ENCODE results near the gene GLRA3. TPM values are rescaled to one million over a fixed set of nuclear protein-coding genes. Genes with fewer than 3 reads are reported as not detected.
"Not testable (repeated sequence)": the region's sequence is repeated elsewhere in the genome, so short reads cannot be mapped to it uniquely, and the experiment has no call there.

Gene GLRA3
- total and polyA plus RNA-seq, 2 experiments from 2014 or later = not detected

DNA sequence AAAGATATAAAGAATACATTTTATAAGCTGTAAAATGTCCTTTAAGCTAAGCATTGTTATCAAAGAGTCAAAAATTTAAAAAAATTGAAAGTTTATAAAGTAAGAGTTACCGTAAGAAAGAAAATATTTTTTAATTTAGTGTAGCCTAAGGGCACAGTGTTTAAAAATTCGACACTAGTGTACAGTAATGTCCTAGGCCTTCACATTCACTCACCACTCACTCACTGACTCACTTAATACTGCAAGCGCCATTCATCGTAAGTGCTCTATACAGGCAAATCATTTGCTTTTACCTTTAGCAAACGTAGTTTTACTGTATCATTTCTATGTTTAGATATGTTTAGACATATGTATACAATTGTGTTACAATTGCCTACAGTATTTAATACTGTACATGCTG is 20.2 kb downstream of the GLRA3 start:
- no peaks in the 10 kb centered on the region for H3K4me1 ChIP-seq (ENCODE audit: insufficient read depth)
- no peak for DNase-seq

DNA sequence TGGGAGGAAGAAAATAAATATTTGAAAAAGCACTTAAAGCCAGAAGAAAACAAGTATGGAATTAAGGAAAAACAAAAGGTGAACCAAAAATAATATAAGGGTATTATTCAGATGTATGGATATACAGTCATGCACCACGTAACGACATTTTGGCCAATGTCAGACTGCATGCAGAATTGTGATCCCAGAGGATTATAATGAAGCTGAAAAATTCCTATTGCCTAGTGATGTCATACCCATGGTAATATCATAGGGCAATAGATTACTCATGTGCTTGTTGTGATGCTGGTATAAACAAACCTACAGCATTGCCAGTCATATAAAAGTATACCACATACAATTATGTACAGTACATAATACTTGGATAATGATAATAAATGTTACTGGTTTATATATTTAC is 20.9 kb downstream of the GLRA3 start:
- Histone ChIP-seq H2AFZ (no peak overlapping the region), H3K27ac (no peak overlapping the region), H3K9me2 (ENCODE audit: insufficient read depth) (no peaks in the 10 kb centered on the region), H3K36me3 (ENCODE audit: low read depth) (no peaks in the 10 kb centered on the region), H3K4me3 (no peak overlapping the region), H3K9ac (no peak overlapping the region), H3K4me1 (ENCODE audit: insufficient read depth) (no peaks in the 10 kb centered on the region), H3K9me3 (ENCODE audit: low read depth) (no peaks in the 10 kb centered on the region), H3K4me2 (ENCODE audit: unreplicated experiment) (no peak overlapping the region), H3K27me3 (replicated peaks; ENCODE audit: insufficient read depth) (no peaks in the 10 kb centered on the region), H3K79me2 (ENCODE audit: insufficient read depth) (no peaks in the 10 kb centered on the region), H4K20me1 (ENCODE audit: insufficient read depth) (no peaks in the 10 kb centered on the region), H3F3A (ENCODE audit: insufficient read depth) (no peaks in the 10 kb centered on the region)
- in situ Hi-C loops (cut with MboI) = no loop called here
- TF ChIP-seq EZH2phosphoT487 (IDR thresholded peaks at IDR 0.05; ENCODE audit: insufficient read depth, low read depth) (no peak), EZH2 (IDR thresholded peaks at IDR 0.05; ENCODE audit: insufficient read depth, poor library complexity, severe bottlenecking) (no peak)
- WGBS, 2 experiments (ENCODE audit: low coverage in 1 of 2, low lambda C conversion rate in 2 of 2, missing lambda C conversion rate in 2 of 2) = 27 to 47% methylated on average over 2 of the region's 2 CpGs
- no peak for DNase-seq

More for the DNA sequence above, 20.2 kb downstream of the GLRA3 start:
- H2AFZ ChIP-seq = no peak overlapping the region
- TF ChIP-seq EZH2phosphoT487 (IDR thresholded peaks at IDR 0.05; ENCODE audit: insufficient read depth, low read depth) (no peak), EZH2 (IDR thresholded peaks at IDR 0.05; ENCODE audit: insufficient read depth, poor library complexity, severe bottlenecking) (no peak)
- H3K4me3 ChIP-seq = no peak overlapping the region
- H3F3A ChIP-seq (ENCODE audit: insufficient read depth) = no peaks in the 10 kb centered on the region
- WGBS, 2 experiments (ENCODE audit: low coverage in 1 of 2, low lambda C conversion rate in 2 of 2, missing lambda C conversion rate in 2 of 2) = 46 to 49% methylated on average over 5 of the region's 5 CpGs
- H3K79me2 ChIP-seq (ENCODE audit: insufficient read depth) = no peaks in the 10 kb centered on the region
- no peak overlapping the region for H3K9ac ChIP-seq
- no peaks in the 10 kb centered on the region for H3K36me3 ChIP-seq (ENCODE audit: low read depth)
- no peaks in the 10 kb centered on the region for H3K9me2 ChIP-seq (ENCODE audit: insufficient read depth)
- in situ Hi-C loops (cut with MboI) = no loop called here
- H3K27me3 ChIP-seq (replicated peaks; ENCODE audit: insufficient read depth) = no peaks in the 10 kb centered on the region
- H3K27ac ChIP-seq = no peak overlapping the region
- H3K4me2 ChIP-seq (ENCODE audit: unreplicated experiment) = no peak overlapping the region
- no peaks in the 10 kb centered on the region for H4K20me1 ChIP-seq (ENCODE audit: insufficient read depth)
- H3K9me3 ChIP-seq (ENCODE audit: low read depth) = no peaks in the 10 kb centered on the region

DNA sequence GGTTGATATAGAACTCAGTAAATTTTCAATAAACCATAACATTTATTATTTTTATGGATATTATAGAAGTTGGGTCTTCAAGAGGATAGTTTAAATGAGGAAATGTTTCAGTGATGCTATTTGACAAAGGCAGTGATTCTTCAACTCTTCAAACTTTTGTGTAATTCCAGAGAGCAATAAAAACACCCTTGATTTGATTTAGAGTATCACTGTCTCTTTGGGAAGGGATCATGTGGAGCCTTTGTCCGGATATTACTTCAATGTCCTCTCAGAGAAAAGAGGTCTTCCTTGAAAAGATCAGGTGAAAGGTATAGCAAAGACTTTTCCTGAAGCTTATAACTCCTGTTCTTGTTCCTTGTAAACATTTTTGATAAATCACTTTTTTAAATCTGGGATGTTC is 23.3 kb downstream of the GLRA3 start:
- Histone ChIP-seq H3K4me2 (ENCODE audit: unreplicated experiment) (no peak overlapping the region), H3K9me3 (ENCODE audit: low read depth) (no peaks in the 10 kb centered on the region), H3K79me2 (ENCODE audit: insufficient read depth) (no peaks in the 10 kb centered on the region), H3K9me2 (ENCODE audit: insufficient read depth) (no peaks in the 10 kb centered on the region), H3K4me1 (ENCODE audit: insufficient read depth) (no peaks in the 10 kb centered on the region), H3K4me3 (no peak overlapping the region), H2AFZ (no peak overlapping the region), H4K20me1 (ENCODE audit: insufficient read depth) (no peaks in the 10 kb centered on the region), H3F3A (ENCODE audit: insufficient read depth) (no peaks in the 10 kb centered on the region), H3K36me3 (ENCODE audit: low read depth) (no peaks in the 10 kb centered on the region), H3K27me3 (replicated peaks; ENCODE audit: insufficient read depth) (no peaks in the 10 kb centered on the region), H3K27ac (no peak overlapping the region), H3K9ac (no peak overlapping the region)
- WGBS, 2 experiments (ENCODE audit: low coverage in 1 of 2, low lambda C conversion rate in 2 of 2, missing lambda C conversion rate in 2 of 2) = 17 to 23% methylated on average over 1 of the region's 1 CpG
- in situ Hi-C loops (cut with MboI) = no loop called here
- TF ChIP-seq EZH2phosphoT487 (IDR thresholded peaks at IDR 0.05; ENCODE audit: insufficient read depth, low read depth) = no peak
- TF ChIP-seq EZH2 (IDR thresholded peaks at IDR 0.05; ENCODE audit: insufficient read depth, poor library complexity, severe bottlenecking) = no peak
- DNase-seq = no peak

DNA sequence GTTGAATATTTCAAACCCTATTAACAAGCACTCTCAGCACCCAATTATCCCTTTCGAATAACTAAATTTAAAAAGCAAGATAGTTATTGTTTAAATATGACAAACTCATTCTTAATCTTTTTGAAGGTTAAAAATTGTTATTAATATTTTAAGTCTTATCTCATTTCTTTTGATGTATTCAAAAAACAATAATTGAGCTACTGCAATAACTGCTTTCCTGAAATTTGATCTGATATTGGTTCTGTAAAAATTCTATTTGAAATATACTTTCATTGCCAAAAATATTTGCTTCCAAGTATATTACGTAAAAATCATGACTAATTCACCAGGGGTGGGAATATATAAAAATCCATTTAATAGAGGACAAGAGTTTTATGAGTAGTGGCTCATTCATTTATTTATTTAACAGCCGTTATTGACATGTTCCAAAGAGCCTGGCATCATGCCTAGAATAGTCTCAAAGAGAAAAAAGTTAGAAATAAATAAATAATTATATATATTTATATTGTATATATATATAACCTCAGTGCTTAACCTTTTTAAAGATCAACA is 34.4 kb downstream of the GLRA3 start:
- in situ Hi-C loops (cut with MboI) = no loop called here
- Histone ChIP-seq H2AFZ (no peak overlapping the region), H3K36me3 (ENCODE audit: low read depth) (no peaks in the 10 kb centered on the region), H3K9ac (no peak overlapping the region), H3K79me2 (ENCODE audit: insufficient read depth) (no peaks in the 10 kb centered on the region), H4K20me1 (ENCODE audit: insufficient read depth) (no peaks in the 10 kb centered on the region), H3F3A (ENCODE audit: insufficient read depth) (no peaks in the 10 kb centered on the region), H3K4me2 (ENCODE audit: unreplicated experiment) (no peak overlapping the region), H3K27me3 (replicated peaks; ENCODE audit: insufficient read depth) (no peaks in the 10 kb centered on the region), H3K4me1 (ENCODE audit: insufficient read depth) (no peaks in the 10 kb centered on the region), H3K9me3 (ENCODE audit: low read depth) (no peaks in the 10 kb centered on the region), H3K4me3 (no peak overlapping the region), H3K9me2 (ENCODE audit: insufficient read depth) (no peaks in the 10 kb centered on the region), H3K27ac (no peak overlapping the region)
- TF ChIP-seq EZH2phosphoT487 (IDR thresholded peaks at IDR 0.05; ENCODE audit: insufficient read depth, low read depth) (no peak), EZH2 (IDR thresholded peaks at IDR 0.05; ENCODE audit: insufficient read depth, poor library complexity, severe bottlenecking) (no peak)
- 7 to 13% methylated on average over 3 of the region's 3 CpGs for WGBS, 2 experiments (ENCODE audit: low coverage in 1 of 2, low lambda C conversion rate in 2 of 2, missing lambda C conversion rate in 2 of 2)
- no peak for DNase-seq

DNA sequence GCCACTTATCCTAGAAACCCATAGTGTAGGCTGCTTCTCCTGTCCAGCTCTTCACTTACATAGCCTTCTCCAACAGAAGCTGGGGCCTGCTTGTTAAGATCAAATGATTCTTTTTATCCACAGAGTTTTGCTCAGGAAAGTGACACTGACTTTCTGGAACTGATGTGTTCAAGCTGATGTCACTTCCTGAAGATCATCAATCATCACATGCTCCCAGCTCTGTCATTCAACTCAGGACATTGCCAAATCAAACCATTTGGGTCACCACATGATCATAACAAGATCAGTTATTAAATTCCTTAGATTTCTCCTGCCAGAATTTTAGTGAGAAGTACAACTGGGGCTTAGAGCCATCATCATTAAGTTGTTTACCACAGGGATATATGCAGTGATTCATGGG is 39.4 kb downstream of the GLRA3 start:
- Histone ChIP-seq H3K4me3 (no peak overlapping the region), H4K20me1 (ENCODE audit: insufficient read depth) (no peaks in the 10 kb centered on the region), H3K9me2 (ENCODE audit: insufficient read depth) (no peaks in the 10 kb centered on the region), H3K79me2 (ENCODE audit: insufficient read depth) (no peaks in the 10 kb centered on the region), H3K4me2 (ENCODE audit: unreplicated experiment) (no peak overlapping the region), H3F3A (ENCODE audit: insufficient read depth) (no peaks in the 10 kb centered on the region), H3K9ac (no peak overlapping the region), H2AFZ (no peak overlapping the region), H3K27ac (no peak overlapping the region), H3K27me3 (replicated peaks; ENCODE audit: insufficient read depth) (no peaks in the 10 kb centered on the region), H3K36me3 (ENCODE audit: low read depth) (no peaks in the 10 kb centered on the region), H3K4me1 (ENCODE audit: insufficient read depth) (no peaks in the 10 kb centered on the region), H3K9me3 (ENCODE audit: low read depth) (no peaks in the 10 kb centered on the region)
- in situ Hi-C loops (cut with MboI) = no loop called here
- no peak for TF ChIP-seq EZH2phosphoT487 (IDR thresholded peaks at IDR 0.05; ENCODE audit: insufficient read depth, low read depth)
- TF ChIP-seq EZH2 (IDR thresholded peaks at IDR 0.05; ENCODE audit: insufficient read depth, poor library complexity, severe bottlenecking) = no peak
- no peak for DNase-seq

DNA sequence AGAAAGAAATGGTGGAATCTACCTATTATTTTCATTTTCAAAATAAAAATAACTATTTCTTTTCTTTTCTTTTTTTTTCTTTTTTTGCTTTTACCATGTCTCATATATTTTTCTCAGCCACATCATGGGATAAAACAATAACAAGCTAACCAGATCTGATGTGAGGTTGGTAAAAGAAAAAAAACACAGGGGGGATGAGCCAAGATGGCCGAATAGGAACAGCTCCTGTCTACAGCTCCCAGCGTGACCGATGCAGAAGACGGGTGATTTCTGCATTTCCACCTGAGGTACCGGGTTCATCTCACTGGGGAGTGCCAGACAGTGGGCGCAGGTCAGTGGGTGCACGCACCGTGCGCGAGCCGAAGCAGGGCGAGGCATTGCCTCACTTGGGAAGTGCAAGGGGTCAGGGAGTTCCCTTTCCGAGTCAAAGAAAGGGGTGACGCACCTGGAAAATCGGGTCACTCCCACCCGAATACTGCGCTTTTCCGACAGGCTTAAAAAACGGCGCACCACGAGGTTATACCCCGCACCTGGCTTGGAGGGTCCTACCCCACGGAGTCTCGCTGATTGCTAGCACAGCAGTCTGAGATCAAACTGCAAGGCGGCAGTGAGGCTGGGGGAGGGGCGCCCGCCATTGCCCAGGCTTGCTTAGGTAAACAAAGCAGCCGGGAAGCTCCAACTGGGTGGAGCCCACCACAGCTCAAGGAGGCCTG is 50.6 kb downstream of the GLRA3 start:
- H3K9me2 ChIP-seq (ENCODE audit: insufficient read depth); H3K36me3 ChIP-seq (ENCODE audit: low read depth); H3K9me3 ChIP-seq (ENCODE audit: low read depth); H4K20me1 ChIP-seq (ENCODE audit: insufficient read depth); H3K4me1 ChIP-seq (ENCODE audit: insufficient read depth); H2AFZ ChIP-seq; H3K27me3 ChIP-seq (replicated peaks; ENCODE audit: insufficient read depth); H3K27ac ChIP-seq; H3K4me2 ChIP-seq (ENCODE audit: unreplicated experiment); H3K9ac ChIP-seq; in situ Hi-C loops (cut with MboI); H3K79me2 ChIP-seq (ENCODE audit: insufficient read depth); H3F3A ChIP-seq (ENCODE audit: insufficient read depth); H3K4me3 ChIP-seq; DNase-seq: not testable (repeated sequence)
- 64 to 65% methylated on average over 14 to 24 of the region's 28 CpGs for WGBS, 2 experiments (ENCODE audit: low coverage in 1 of 2, low lambda C conversion rate in 2 of 2, missing lambda C conversion rate in 2 of 2)

Measured in GM23248 (cell line).